ENCODE data around the gene PARPBP.
"Not testable (repeated sequence)": the region's sequence is repeated elsewhere in the genome, so short reads cannot be mapped to it uniquely, and the experiment has no call there.

- not testable (repeated sequence) for TF ChIP-seq CTCF (IDR thresholded peaks at IDR 0.05); ZFX (IDR thresholded peaks at IDR 0.05; ENCODE audit: borderline replicate concordance)
Measured at GRCh38 chr12:102142866-102143373, 22.9 kb downstream of the PARPBP start.

All from 22Rv1 (cell line).